8988T (cell line): ENCODE results near the gene CNNM2.
"Not testable (repeated sequence)": the region's sequence is repeated elsewhere in the genome, so short reads cannot be mapped to it uniquely, and the experiment has no call there.

Experiments used
- DNase-seq: peaks from one replicate; pipeline ENCODE4 v3.0.0; 2011

The CNNM2 gene

GRCh38 chr10:102970562-102971340 lies 52.7 kb downstream of the CNNM2 start:
- DNase-seq = no peak

GRCh38 chr10:102975483-102976379 lies 57.6 kb downstream of the CNNM2 start:
- DNase-seq = no peak

- DNase-seq = not testable (repeated sequence)
These were observed 58.3 kb downstream of the CNNM2 start for GRCh38 chr10:102976380-102976726.

GRCh38 chr10:102982296-102982695 lies 64.2 kb downstream of the CNNM2 start:
- DNase-seq = no peak

- DNase-seq = no peak
These were observed 66.0 kb downstream of the CNNM2 start for GRCh38 chr10:102984086-102984485.

GRCh38 chr10:102985811-102986210 lies 67.7 kb downstream of the CNNM2 start:
- DNase-seq = no peak

GRCh38 chr10:102988404-102989314 lies 70.6 kb downstream of the CNNM2 start:
- DNase-seq = no peak

GRCh38 chr10:102994531-102995295 lies 76.6 kb downstream of the CNNM2 start:
- no peak for DNase-seq

GRCh38 chr10:102996876-102997275 lies 78.8 kb downstream of the CNNM2 start:
- no peak for DNase-seq

- no peak for DNase-seq
These were observed 79.9 kb downstream of the CNNM2 start for GRCh38 chr10:102997998-102998397.

- DNase-seq = no peak
These were observed 80.4 kb downstream of the CNNM2 start for GRCh38 chr10:102998399-102998907.

GRCh38 chr10:103000050-103000449 lies 82.0 kb downstream of the CNNM2 start:
- DNase-seq = not testable (repeated sequence)

GRCh38 chr10:103007017-103007416 lies 88.9 kb downstream of the CNNM2 start:
- no peak for DNase-seq

- no peak for DNase-seq
These were observed 95.3 kb downstream of the CNNM2 start for GRCh38 chr10:103013416-103013815.

- DNase-seq = no peak
These were observed 101.3 kb downstream of the CNNM2 start for GRCh38 chr10:103019425-103019824.

GRCh38 chr10:103021150-103021899 lies 103.2 kb downstream of the CNNM2 start:
- no peak for DNase-seq

GRCh38 chr10:103021900-103022293 lies 103.8 kb downstream of the CNNM2 start:
- no peak for DNase-seq

GRCh38 chr10:103025696-103026095 lies 107.6 kb downstream of the CNNM2 start:
- no peak for DNase-seq

- DNase-seq = no peak
These were observed 120.5 kb downstream of the CNNM2 start for GRCh38 chr10:103038570-103038969.

- DNase-seq = no peak
These were observed 122.3 kb downstream of the CNNM2 start for GRCh38 chr10:103040418-103040817.

GRCh38 chr10:103041391-103041790 lies 123.3 kb downstream of the CNNM2 start:
- no peak for DNase-seq
